Keratinocyte (primary cell): ENCODE data around the gene CDON.

Experiments used
- CTCF ChIP-seq, 3 experiments: IDR thresholded peaks in 1 of 3; conservative IDR thresholded peaks in 1 of 3; optimal IDR thresholded peaks in 1 of 3; 2 replicates in 2 of 3; 3 replicates in 1 of 3; pipeline versions ENCODE3 to v1.5.1; 2011; ENCODE audit warnings: low read length in 3 of 3, mild to moderate bottlenecking in 3 of 3, moderate library complexity in 2 of 3, control low read depth in 1 of 3, inconsistent platforms in 1 of 3; ENCODE audit not compliant: insufficient read depth in 2 of 3; ENCODE audit errors: extremely low read depth in 1 of 3
- EZH2 ChIP-seq: IDR thresholded peaks from one replicate; pipeline ENCODE4 v1.6.1; 2012; ENCODE audit warnings: inconsistent platforms, mild to moderate bottlenecking, low read length, moderate library complexity

DNA sequence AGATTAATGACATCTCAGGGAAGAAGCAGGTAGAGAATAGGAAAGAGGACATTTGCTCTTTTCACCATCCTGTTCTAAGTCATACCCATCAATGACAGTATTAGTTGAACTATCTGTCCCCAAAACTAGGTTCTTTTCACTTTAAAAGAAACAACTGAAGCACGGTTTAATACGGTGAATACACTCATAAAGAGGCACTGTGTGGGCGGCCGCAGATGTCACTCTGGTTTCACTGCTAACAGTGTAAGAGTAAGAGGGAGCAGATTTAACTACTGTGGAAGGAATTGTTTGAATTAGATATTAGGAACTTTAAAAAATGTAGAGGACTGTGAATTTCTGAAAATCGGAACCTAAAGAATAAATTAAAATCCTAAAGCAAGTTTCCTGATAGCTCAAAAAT is 67.4 kb downstream of the CDON start:
- no peak for TF ChIP-seq CTCF (optimal IDR thresholded peaks at IDR 0.05 in 1 of 3, IDR thresholded peaks at IDR 0.05 in 1 of 3, conservative IDR thresholded peaks at IDR 0.05 in 1 of 3; ENCODE audit: extremely low read depth in 1 of 3, insufficient read depth in 2 of 3, low read length in 3 of 3)
- TF ChIP-seq EZH2, result no peak
